Adipose tissue (tissue), 3 donors: Measurements from ENCODE around the gene UBE2D2. TPM values are rescaled to one million over a fixed set of nuclear protein-coding genes. Genes with fewer than 3 reads are reported as not detected.
A peak's percentile ranks its signal among the peaks of the same experiment; 100 is the strongest.

ENCODE experiments used
- H3K27ac ChIP-seq: one replicate; pipeline ENCODE4 v1.5.1; 2013; ENCODE audit warnings: low read depth, low read length
- WGBS, 3 donors: extraction: QIAGEN DNeasy Blood & Tissue Kit; methylation state at CpG; one replicate each; pipeline ENCODE4 v1.1.7; 2013; 5-methylcytosine and 5-hydroxymethylcytosine counted together
- polyA plus RNA-seq, 3 donors: library from polyadenylated mRNA; stranded (reverse); fragments of 200-250 nt; gene quantifications; one replicate each; pipeline ENCODE4 v1.2.3, GENCODE V29; 2013
- donor health status: healthy with polysubstance abuse.
- donor health status: Bipolar disorder and iron deficiency.
- donor health status: healthy.

The UBE2D2 gene
- polyA plus RNA-seq, 3 donors, result 49.3 to 71.6 (median 68.6) TPM

GRCh38 chr5:139651853-139652787 is 91.0 kb downstream of the UBE2D2 start:
- WGBS, 3 donors, result 6 to 10% (median 9%) methylated on average over 12 to 23 of the region's 23 CpGs
- no peak overlapping the region for H3K27ac ChIP-seq

DNA sequence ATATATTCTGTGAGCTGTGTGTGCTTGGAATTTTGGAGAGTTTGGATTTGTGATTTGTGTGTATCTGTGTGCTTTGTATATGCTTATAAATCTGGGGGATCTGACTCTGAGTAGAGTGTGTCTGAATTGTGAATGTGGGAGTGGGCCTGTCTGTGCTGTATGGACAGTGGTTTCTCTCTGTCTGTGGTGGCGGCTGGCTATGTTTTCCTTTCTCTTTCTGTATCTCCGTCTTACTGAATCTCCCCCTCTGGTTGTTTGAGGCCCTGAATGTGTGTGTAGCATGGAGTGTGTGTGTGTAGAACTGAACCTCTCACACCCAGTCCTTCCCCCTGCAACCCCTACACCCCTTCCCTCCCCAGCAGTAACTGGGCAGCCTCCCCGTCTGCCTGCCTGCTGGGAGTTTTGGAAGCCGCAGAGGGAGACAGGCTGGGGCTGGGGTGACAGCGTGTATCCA is 91.7 kb downstream of the UBE2D2 start:
- WGBS, 3 donors, result 22 to 51% (median 50%) methylated on average over 5 of the region's 5 CpGs
- no peak overlapping the region for H3K27ac ChIP-seq

DNA sequence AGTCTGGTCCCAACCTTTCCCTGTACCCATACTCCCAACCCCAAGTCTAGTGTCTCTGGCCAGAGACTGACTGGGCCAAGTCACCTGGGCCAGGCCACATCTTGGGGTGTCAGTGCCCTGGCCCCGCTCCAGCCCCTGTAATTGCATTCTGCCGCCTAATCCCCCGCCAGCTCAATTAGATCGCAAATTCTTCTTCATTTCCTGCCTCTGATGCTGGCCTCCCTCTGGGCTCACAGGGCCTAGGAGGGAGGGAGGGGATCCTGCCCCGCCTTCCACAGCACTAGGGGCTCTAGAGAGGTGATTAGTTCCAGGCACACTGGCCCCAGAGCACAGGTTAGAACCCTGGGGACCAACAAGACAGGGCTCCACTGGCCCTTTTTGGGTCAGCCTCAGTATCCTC is 92.5 kb downstream of the UBE2D2 start:
- no peak overlapping the region for H3K27ac ChIP-seq
- WGBS, 3 donors, result 40 to 50% (median 44%) methylated on average over 5 of the region's 5 CpGs

DNA sequence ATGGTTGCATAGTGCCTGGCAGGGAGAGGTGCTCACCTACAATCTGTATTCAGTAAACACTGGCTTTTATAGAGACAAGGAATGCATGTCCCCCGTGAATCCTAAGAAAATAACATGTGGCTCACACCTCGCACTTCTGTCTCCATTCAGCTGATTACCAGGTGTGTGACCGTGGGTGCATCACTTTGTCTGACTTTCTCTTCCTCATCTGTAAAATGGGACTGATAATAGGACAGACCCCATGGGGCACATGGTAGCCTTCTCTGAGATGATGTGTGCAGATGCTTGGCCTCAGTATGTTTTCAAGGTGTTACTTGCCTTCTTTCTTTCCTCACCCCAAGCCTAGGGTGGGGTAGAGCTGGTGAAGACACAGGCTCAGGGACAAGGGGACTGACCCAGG is 93.3 kb downstream of the UBE2D2 start:
- H3K27ac ChIP-seq, result no peak overlapping the region
- 36 to 88% (median 87%) methylated on average over 3 of the region's 3 CpGs for WGBS, 3 donors

GRCh38 chr5:139654871-139655491 is 93.8 kb downstream of the UBE2D2 start:
- WGBS, 3 donors, result 38 to 75% (median 58%) methylated on average over 12 to 13 of the region's 13 CpGs
- peak overlapping the region; percentile 21 for H3K27ac ChIP-seq

GRCh38 chr5:139655727-139656271 is 94.7 kb downstream of the UBE2D2 start:
- 7 to 33% (median 30%) methylated on average over 17 to 18 of the region's 18 CpGs for WGBS, 3 donors
- peak overlapping the region; percentile 21 for H3K27ac ChIP-seq

DNA sequence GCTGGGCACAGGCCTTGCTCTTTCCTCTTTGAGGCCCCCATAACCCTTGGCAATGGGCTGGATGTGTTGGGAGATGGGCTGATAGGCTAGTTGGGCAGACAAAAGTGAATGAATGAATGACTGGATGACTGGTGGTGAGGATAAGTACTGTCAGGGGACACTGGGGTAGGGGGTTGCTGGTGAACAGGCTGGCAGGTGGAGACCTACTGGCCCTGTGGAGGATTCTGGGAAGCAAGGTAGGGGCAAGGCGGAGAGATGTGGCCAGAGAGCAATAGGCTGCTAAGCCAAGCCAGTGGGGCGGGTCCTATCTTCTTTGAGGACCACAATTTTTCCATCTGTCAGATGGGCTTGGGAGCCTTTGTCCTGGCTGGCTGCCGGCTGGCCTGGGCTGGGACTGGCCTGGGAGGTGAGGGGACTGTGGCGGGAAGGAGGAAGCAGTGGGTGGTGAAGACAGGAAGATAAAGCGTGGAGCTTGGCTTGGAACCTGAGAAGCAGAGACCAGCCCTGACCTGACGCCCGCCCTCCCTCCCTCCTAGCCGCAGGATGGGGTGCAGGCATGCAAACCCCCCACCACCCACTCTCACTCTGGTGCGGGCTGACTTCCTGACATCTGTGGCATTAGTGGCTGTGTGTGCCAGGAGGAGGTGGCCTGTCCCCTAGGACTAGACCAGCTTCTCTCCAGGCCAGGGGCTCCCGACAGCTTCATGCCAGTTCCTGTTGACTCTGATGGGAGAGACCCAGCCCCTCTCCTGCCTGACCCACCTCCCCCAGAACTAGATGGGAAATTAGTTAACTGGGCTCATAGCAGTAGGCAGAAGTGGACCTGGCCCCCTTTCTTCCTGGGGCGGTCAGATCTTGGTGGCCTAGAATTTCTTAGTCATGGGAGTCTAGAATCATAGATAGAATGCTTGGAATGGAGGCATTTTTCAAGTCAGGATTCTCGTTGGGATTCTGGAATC is 96.5 kb downstream of the UBE2D2 start:
- WGBS, 3 donors, result 24 to 35% (median 26%) methylated on average over 9 to 12 of the region's 12 CpGs

DNA sequence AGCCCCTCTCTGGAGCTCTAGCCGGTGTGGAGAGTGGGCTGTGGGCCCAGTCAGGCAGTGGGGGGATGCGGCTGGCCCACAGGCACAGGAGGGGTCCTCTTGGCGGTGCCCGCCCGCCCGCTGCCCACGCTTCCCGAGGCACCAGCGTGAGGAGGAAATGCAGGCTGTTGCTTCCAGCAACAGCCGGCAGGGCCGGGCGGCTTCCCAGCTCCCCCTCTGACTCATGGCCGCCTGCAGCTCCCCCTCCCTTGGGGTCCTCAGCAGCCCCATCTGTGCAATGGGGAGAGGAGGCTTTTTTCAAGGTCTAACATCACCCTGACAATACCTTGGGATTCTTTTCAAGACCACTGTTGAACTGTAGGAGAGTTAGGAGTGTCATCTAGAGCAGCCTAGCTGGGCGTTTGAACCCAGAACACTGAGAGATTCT is 97.4 kb downstream of the UBE2D2 start:
- WGBS, 3 donors, result 10 to 33% (median 25%) methylated on average over 12 to 14 of the region's 14 CpGs
- H3K27ac ChIP-seq, result peak overlapping the region; percentile 23

More for the DNA sequence above, 96.5 kb downstream of the UBE2D2 start:
- no peak overlapping the region for H3K27ac ChIP-seq

- peak overlapping the region; percentile 23 for H3K27ac ChIP-seq
- WGBS, 3 donors, result 16 to 29% (median 25%) methylated on average over 12 to 15 of the region's 15 CpGs
Observed at GRCh38 chr5:139658928-139659667, 98.0 kb downstream of the UBE2D2 start.

DNA sequence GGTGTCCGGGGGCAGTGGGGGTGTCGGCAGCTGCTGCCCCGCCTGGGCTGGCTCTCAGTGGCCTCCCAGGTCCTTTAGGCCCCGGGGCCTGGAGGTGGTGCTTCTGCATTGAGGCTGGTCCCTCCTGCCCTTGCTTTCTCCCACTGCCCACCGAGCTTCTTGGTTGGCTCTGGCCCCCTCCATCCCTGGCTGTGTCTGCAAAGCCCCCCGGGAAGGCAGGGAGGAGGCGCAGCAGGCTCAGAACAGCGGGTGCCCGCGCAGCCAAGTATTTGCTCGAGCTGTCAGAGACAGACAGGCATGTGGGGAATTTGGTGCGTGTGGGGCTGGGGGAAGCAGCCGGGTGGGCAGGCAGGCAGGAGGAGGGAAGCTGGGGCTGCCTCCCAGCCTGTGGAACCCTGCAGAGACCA is 98.6 kb downstream of the UBE2D2 start:
- 17 to 26% (median 19%) methylated on average over 13 of the region's 13 CpGs for WGBS, 3 donors
- H3K27ac ChIP-seq, result no peak overlapping the region

DNA sequence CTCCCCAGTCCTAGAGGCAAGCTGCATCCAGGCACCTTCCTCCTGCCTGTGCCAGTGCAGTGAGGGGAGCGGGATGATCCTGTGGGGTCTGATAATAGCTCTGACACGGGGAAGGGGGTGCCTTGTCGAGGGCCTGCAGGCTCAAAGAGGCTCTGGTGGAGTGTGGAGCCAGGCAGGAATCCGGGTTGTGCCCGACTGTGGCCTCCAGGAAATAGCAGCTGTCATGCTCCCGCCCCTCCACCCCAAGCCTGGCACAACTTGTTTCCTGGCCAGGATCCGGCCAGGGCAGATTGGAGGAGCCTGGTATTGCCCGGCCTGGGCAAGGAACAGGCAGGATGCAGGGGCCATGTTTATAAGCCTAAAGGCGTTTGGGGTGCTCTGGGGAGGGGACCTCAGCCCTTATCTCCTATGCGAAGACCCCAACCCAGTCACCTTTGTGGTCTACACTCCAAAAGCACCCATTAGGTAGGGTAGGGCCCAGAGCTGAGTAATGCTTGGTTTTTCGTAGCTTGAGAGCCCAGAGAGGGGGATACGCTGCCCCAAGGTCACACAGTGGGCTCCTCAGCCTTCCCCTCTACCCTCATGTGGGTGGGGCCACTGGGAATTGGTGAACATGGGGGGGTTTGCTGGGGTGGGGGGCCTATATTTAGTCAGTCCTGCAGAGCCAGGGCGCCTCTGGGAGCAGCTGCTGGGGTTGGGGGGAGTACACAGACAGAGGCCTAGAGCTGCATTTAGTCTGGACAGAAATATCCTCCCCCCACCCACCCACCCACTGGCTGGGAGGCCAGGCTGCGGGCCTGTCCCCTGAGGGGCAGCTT is 99.2 kb downstream of the UBE2D2 start:
- peak overlapping the region; percentile 79 for H3K27ac ChIP-seq
- 24 to 35% (median 28%) methylated on average over 14 of the region's 14 CpGs for WGBS, 3 donors

DNA sequence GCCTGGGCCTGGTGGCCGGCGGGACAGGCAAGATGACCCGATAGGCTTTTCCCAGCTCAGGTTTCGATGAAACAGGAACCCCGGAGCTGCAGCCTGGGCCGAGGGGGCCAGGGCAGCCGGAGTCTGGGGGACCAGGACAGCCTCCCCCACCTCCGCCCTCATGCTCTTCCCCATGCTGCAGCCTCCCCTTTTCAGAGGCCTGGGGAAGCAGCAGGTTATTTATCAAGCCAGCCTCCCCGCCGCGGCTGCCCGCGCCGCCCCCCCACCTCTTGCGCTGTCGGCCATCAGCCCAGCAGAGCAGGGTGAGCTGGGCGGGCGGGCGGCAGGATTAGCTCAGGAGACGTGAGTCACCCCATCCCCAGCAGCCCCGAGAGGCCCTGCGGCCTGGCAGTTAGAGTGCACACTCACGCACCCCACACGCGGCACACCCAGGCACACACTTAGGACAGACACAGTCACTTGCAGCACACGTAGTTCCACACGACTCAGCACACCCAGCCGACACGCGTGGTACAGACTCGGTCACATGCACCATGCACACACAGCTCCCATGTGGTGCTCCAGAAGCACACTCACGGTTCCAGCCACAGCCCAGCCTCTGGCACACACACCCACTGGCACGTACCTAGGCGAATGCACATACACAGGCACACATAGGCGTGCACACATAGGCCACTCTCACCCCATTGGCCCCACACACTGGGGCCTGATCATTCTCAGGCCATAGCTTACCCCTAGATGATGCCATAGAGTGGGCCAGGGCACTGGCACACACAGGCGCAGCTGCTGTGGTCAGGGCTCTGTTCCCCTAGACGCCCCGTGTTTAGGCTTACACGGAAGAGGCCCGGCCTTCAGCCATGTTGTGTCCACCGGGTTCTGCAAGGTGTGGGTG is 100.0 kb downstream of the UBE2D2 start:
- peak overlapping the region; percentile 79 for H3K27ac ChIP-seq
- WGBS, 3 donors, result 12 to 30% (median 23%) methylated on average over 39 to 41 of the region's 41 CpGs

GRCh38 chr5:139662617-139663016 is 101.5 kb downstream of the UBE2D2 start:
- no peak overlapping the region for H3K27ac ChIP-seq
- 38 to 87% (median 78%) methylated on average over 9 of the region's 9 CpGs for WGBS, 3 donors

DNA sequence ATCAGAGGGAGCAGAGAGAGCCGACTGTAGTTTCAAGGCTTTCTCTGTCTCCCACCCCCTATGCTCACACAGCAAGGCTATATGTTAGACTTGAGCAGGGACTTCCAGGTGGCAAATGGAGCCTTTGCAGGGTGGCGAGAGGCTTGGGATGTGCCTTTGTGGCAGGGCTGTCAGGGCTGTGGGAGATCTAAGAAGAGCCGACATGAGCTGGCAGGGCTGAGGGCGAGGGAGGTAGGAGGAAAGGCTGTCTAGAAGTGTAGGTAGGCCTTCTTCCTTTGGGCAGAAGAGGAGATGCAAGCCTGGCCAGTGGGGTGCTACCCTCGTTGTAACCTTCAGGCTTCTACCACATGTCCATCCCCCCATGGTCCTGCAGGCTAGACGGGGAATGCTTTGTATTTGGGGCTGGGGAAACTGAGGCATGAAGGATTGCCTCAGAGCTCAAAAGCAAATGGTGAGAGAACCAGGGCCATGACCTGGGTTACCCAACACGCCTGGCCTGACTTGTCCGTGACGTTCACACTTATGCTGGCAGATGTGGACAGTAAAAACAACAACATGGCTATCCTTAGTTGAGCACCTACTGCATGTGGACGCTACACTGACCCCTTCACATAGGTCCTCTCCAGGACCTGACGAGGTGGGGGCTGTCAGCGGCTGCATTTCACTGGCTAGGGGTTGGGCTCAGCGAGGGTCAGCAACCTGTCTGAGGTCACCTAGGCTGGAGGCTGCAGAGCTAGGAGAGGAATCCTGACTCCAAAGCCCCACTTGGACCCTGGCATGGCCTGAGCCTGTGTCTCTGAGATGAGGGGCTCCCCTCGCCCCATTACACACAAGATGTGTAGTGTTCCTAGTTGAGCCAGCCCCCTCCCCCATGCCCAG is 102.3 kb downstream of the UBE2D2 start:
- 69 to 86% (median 81%) methylated on average over 14 of the region's 14 CpGs for WGBS, 3 donors
- no peak overlapping the region for H3K27ac ChIP-seq
